Heart right ventricle (tissue), 16 donors: Measurements from ENCODE around the gene FA2H. TPM values are rescaled to one million over a fixed set of nuclear protein-coding genes. Genes with fewer than 3 reads are reported as not detected.

Experiments
- ATAC-seq, 8 donors: fragments of 200-7000 bp; cut with Tn5 transposase; one replicate each; pipeline ENCODE4 v1.9.1; 2020; ENCODE audit warnings: mild to moderate bottlenecking in 8 of 8, moderate library complexity in 8 of 8, moderate number of reproducible peaks in 1 of 8
- DNase-seq, 2 donors: peaks; one replicate each; pipeline ENCODE4 v3.0.0-alpha.2; 2020
- H3K27ac ChIP-seq, 10 donors: fragments of 200-600 bp; sonication (generic) in 2 of 10; one replicate each; pipeline versions ENCODE4 v1.5.0 to v1.8.0; 2020 to 2022; ENCODE audit warnings: mild to moderate bottlenecking in 3 of 10
- H3K27me3 ChIP-seq, 7 donors: fragments of 200-600 bp; one replicate each; pipeline ENCODE4 v1.8.0; 2021 to 2022; ENCODE audit warnings: mild to moderate bottlenecking in 2 of 7
- H3K36me3 ChIP-seq, 9 donors: fragments of 200-600 bp; sonication (generic) in 1 of 9; one replicate each; pipeline versions ENCODE4 v1.5.0 to v1.8.0; 2020 to 2022; ENCODE audit warnings: mild to moderate bottlenecking in 2 of 9
- H3K4me1 ChIP-seq, 9 donors: fragments of 200-600 bp; sonication (generic) in 1 of 9; one replicate each; pipeline versions ENCODE4 v1.5.0 to v1.8.0; 2020 to 2022; ENCODE audit warnings: mild to moderate bottlenecking in 4 of 9
- H3K4me3 ChIP-seq, 10 donors: fragments of 200-600 bp; sonication (generic) in 2 of 10; one replicate each; pipeline versions ENCODE4 v1.5.0 to v1.8.0; 2020 to 2022; ENCODE audit warnings: mild to moderate bottlenecking in 7 of 10, moderate library complexity in 2 of 10
- H3K9me3 ChIP-seq, 11 donors: fragments of 200-600 bp in 10 of 11; sonication (generic) in 2 of 11; one replicate each; pipeline versions ENCODE4 v1.5.0 to v1.8.0; 2013 to 2022; ENCODE audit warnings: mild to moderate bottlenecking in 2 of 11, control low read depth in 1 of 11, moderate library complexity in 1 of 11
- WGBS, 2 donors: extraction: QIAGEN DNeasy Blood & Tissue Kit; methylation state at CpG; one replicate each; pipeline ENCODE4 v1.1.7; 2013; ENCODE audit warnings: inconsistent platforms in 1 of 2; 5-methylcytosine and 5-hydroxymethylcytosine counted together
- intact Hi-C, 10 donors: fragments of 100-400 bp; cut with DNase I; formaldehyde crosslinking; loops; one replicate each; pipeline versions ENCODE4 v1.11.1 to v1.14.2; 2022
- polyA plus RNA-seq, 2 donors: library from polyadenylated mRNA; stranded (reverse); fragments of 200-250 nt; gene quantifications; one replicate each; pipeline ENCODE4 v1.2.3, GENCODE V29; 2013
- total RNA-seq, 10 donors: library from RNA; stranded (reverse); fragmentation: NEBNext Ultra II Directional in 3 of 10; extraction: Animal tissue kit (Norgen Biotek cat#: 25700) in 3 of 10; gene quantifications; one replicate each; pipeline versions ENCODE4 v1.2.1 to v1.2.4, GENCODE V29; 2021 to 2023
- TF ChIP-seq, protein P1 (sequence below), 9 donors: fragments of 200-600 bp; sonication (generic) in 2 of 9; IDR thresholded peaks; one replicate each; pipeline versions ENCODE4 v1.5.0 to v1.8.0; 2021 to 2022; ENCODE audit warnings: antibody characterized with exemption in 9 of 9, mild to moderate bottlenecking in 5 of 9, moderate library complexity in 1 of 9
- donor health status: Arrhythmogenic right ventricular cardiomyopathy.
- donor health status: ischemic (EF 13 %, LVEDD 7.1; RV severe dilation, severe dysfunction).
- donor health status: healthy with polysubstance abuse.
- donor health status: DM: no; HTN: yes; CAD: no.
- donor health status: DM: no; HTN: no; CAD: no.
- donor health status: ischemic (EF 25% LVEDD 6.9; RV normal size, moderate dysfunction).
- donor health status: ischemic (EF 25% LVEDD 5.7; RV mildly dilated, moderate dysfunction).
- donor health status: healthy.
- donor health status: DM: yes; HTN: yes; CAD: no.
- donor health status: Ischemic cardiomyopathy.
- donor health status: ischemic (EF 35%, LVEDD 5.7; RV mildly dilated, moderate dysfunction).
- donor health status: nonischemic (EF 11% LVEDD 7.7; RV severe dilation, severe dysfunction).
- donor health status: DM: yes; HTN: yes; CAD: no.
- donor health status: PGD.
- donor health status: ischemic (EF 29% LVEDD 5.4; RV normal size, mild dysfunction).
- donor health status: nonischemic (EF 23%, LVEDD 6.1; RV moderate dilation, normal function).

The FA2H gene
- total and polyA plus RNA-seq, 12 donors, result 0.04 to 0.41 (median 0.15) TPM; not detected in 9

DNA sequence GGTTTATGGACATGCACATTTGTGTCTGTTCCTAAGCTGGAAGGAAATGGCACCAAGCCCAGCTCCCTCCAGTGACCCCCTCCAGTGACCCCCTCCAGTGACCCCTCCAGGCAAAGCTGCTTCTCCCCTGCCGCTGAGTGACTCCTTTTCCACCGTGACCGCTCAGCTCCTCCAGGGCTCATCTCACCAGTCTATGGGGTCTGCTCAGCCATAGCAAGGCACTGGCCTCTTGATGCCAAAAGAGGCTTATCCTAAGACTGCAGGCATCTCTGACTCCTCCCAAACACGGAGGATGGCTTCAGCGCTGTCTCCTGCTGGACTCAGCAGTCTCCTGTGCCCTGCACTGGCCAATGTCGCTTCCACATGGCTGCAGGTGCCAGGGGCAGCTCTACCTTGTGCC, 35.3 kb downstream of the FA2H start:
- peaks cover 0 to 47% (median 19%) of the 10 kb centered on the region in 7 donors for H3K27me3 ChIP-seq
- H3K27ac ChIP-seq, result no peak overlapping the region
- TF ChIP-seq, protein P1, sequence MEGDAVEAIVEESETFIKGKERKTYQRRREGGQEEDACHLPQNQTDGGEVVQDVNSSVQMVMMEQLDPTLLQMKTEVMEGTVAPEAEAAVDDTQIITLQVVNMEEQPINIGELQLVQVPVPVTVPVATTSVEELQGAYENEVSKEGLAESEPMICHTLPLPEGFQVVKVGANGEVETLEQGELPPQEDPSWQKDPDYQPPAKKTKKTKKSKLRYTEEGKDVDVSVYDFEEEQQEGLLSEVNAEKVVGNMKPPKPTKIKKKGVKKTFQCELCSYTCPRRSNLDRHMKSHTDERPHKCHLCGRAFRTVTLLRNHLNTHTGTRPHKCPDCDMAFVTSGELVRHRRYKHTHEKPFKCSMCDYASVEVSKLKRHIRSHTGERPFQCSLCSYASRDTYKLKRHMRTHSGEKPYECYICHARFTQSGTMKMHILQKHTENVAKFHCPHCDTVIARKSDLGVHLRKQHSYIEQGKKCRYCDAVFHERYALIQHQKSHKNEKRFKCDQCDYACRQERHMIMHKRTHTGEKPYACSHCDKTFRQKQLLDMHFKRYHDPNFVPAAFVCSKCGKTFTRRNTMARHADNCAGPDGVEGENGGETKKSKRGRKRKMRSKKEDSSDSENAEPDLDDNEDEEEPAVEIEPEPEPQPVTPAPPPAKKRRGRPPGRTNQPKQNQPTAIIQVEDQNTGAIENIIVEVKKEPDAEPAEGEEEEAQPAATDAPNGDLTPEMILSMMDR (IDR thresholded peaks at IDR 0.05), result no peak
- WGBS, 2 donors, result 69 to 78% methylated on average over 6 of the region's 6 CpGs
- ATAC-seq (no peak), DNase-seq (no peak)
- intact Hi-C loops, result no loop called here
- H3K9me3 ChIP-seq, result no peaks in the 10 kb centered on the region
- no peak overlapping the region for H3K4me3 ChIP-seq
- no peaks in the 10 kb centered on the region for H3K36me3 ChIP-seq
- H3K4me1 ChIP-seq, result peaks cover 0 to 3% (median 0%) of the 10 kb centered on the region in 9 donors

DNA sequence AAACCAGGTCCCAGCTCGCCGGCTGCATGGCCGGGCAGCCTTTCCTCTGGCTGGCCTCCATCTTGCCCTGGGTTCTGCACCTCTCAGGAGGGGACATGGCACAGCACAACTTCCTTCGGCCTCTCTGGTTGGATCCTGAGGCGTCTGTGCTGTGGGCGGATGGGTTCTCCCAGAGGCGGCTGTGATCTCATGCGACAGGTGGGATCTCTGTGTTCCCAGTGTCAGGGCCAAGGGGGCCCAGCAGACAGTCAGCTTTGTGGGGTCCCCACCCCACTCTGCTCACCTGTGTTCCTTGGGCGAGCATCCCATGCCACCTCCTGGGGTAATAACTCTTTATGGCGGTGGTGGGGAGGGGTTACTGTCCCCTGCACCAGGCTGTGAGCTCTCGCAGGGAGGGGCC, 35.8 kb downstream of the FA2H start:
- H3K4me3 ChIP-seq, result no peak overlapping the region
- no peak overlapping the region for H3K27ac ChIP-seq
- DNase-seq (no peak), ATAC-seq (peak in 1 of 8 donors; percentile 15)
- intact Hi-C loops, result no loop called here
- H3K9me3 ChIP-seq, result no peaks in the 10 kb centered on the region
- no peaks in the 10 kb centered on the region for H3K36me3 ChIP-seq
- TF ChIP-seq, protein P1 (IDR thresholded peaks at IDR 0.05), result no peak
- H3K4me1 ChIP-seq, result peaks cover 0 to 3% (median 0%) of the 10 kb centered on the region in 9 donors
- 88 to 95% methylated on average over 11 of the region's 11 CpGs for WGBS, 2 donors
- peaks cover 0 to 51% (median 23%) of the 10 kb centered on the region in 7 donors for H3K27me3 ChIP-seq

DNA sequence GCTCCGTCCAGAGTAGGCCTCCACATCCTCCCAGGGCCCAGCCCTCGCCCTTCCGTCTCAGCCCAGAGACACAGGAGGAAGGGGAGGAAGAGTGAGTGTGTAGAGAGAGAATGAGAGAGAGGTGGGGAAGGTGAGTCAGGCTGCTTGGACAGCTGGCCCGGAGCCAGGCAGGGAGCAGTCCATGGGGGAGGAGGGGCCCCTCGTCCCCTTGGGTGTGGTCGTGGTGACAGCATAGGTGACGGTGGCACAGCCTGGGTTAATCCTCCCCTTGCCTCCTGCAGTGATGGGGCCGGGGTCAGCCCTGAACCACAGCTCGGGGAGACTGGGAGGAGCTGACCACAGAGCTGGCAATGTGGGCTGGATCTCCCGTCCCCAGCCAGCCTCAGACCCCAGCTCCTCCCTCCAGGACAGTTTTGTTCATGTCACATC, 36.5 kb downstream of the FA2H start:
- H3K27ac ChIP-seq, result no peak overlapping the region
- H3K4me3 ChIP-seq, result no peak overlapping the region
- no peak for ATAC-seq
- TF ChIP-seq, protein P1 (IDR thresholded peaks at IDR 0.05), result no peak
- H3K9me3 ChIP-seq, result no peaks in the 10 kb centered on the region
- H3K27me3 ChIP-seq, result peaks cover 0 to 52% (median 23%) of the 10 kb centered on the region in 7 donors
- peaks cover 0 to 3% (median 0%) of the 10 kb centered on the region in 9 donors for H3K4me1 ChIP-seq
- no peaks in the 10 kb centered on the region for H3K36me3 ChIP-seq
- DNase-seq, result no peak
- intact Hi-C loops, result no loop called here
- 39 to 41% methylated on average over 10 of the region's 10 CpGs for WGBS, 2 donors

DNA sequence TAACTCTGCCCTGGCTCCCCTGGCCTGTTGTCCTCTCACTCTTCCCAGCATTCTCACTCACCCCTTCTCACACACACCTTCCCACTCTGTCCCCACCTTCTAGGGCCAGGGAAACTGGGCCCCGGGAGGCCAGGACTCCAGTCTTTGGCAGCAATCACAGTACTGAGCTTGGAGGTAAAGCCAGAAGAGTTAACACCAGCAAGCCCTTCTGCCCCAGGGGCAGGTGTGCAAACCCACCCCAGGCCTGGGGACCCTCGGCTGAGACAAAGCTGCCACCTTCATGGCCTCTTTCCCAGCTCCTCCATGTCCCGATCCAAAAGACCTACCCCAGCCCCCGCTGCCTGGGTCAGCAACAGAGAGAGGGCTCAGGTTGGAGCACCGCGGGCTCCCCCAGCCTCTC, 37.1 kb downstream of the FA2H start:
- WGBS, 2 donors, result 80 to 85% methylated on average over 6 of the region's 6 CpGs
- Histone ChIP-seq H3K27ac (no peak overlapping the region), H3K27me3 (peaks cover 0 to 52% (median 23%) of the 10 kb centered on the region in 7 donors), H3K9me3 (no peaks in the 10 kb centered on the region), H3K4me1 (peaks cover 0 to 3% (median 0%) of the 10 kb centered on the region in 9 donors), H3K36me3 (no peaks in the 10 kb centered on the region), H3K4me3 (no peak overlapping the region)
- intact Hi-C loops, result no loop called here
- no peak for ATAC-seq
- TF ChIP-seq, protein P1 (IDR thresholded peaks at IDR 0.05), result no peak
- no peak for DNase-seq
